Muscle layer of colon (tissue), 2 donors: ENCODE data around the gene CLASP2.
"Not testable (repeated sequence)": the region's sequence is repeated elsewhere in the genome, so short reads cannot be mapped to it uniquely, and the experiment has no call there.

ENCODE experiments used
- H3K27ac ChIP-seq: one replicate; pipeline ENCODE4 v1.7.0; 2013; ENCODE audit warnings: low read depth, mild to moderate bottlenecking, low read length, moderate library complexity
- H3K27me3 ChIP-seq, 2 donors: one replicate each; pipeline ENCODE4 v1.7.0; 2013; ENCODE audit warnings: low read length in 2 of 2, mild to moderate bottlenecking in 2 of 2; ENCODE audit not compliant: insufficient read depth in 2 of 2, control insufficient read depth in 1 of 2
- H3K36me3 ChIP-seq: one replicate; pipeline ENCODE4 v1.7.0; 2013; ENCODE audit warnings: mild to moderate bottlenecking, low read length; ENCODE audit not compliant: insufficient read depth
- H3K4me1 ChIP-seq: one replicate; pipeline ENCODE4 v1.7.0; 2013; ENCODE audit warnings: mild to moderate bottlenecking, low read length; ENCODE audit not compliant: insufficient read depth
- H3K4me3 ChIP-seq, 2 donors: one replicate each; pipeline ENCODE4 v1.7.0; 2013; ENCODE audit warnings: low read length in 2 of 2, low read depth in 1 of 2, mild to moderate bottlenecking in 1 of 2, moderate library complexity in 1 of 2
- H3K9ac ChIP-seq: one replicate; pipeline ENCODE4 v1.7.0; 2013; ENCODE audit warnings: low read length
- H3K9me3 ChIP-seq: one replicate; pipeline ENCODE4 v1.7.0; 2013; ENCODE audit warnings: mild to moderate bottlenecking, low read length
- donor health status: abdominal sarcoma.
- donor health status: Adenocarcinoma of cecum.

Gene CLASP2

DNA sequence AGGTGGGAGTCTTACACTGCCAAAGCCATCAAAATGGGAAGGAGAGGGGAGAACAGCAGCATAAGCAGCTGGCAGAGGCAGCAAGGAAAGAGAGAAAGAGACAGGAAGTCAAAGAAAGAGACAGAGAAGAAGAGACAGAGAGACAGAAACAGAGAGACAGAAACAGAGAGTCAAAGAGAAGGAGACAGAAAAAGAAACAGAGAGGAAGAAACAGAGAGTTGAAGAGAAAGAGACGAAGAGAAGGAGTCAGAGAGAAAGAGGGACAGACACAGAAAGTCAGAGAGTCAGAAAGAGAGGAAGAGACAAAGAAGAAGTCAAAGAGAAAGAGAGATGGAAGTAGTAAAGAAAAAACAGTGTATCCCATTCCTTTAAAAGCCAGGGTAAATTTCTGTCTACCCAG, 266.1 kb downstream of the CLASP2 start:
- H3K9me3 ChIP-seq, H3K27ac ChIP-seq, H3K36me3 ChIP-seq, H3K4me1 ChIP-seq, H3K27me3 ChIP-seq, H3K4me3 ChIP-seq, H3K9ac ChIP-seq: not testable (repeated sequence)

DNA sequence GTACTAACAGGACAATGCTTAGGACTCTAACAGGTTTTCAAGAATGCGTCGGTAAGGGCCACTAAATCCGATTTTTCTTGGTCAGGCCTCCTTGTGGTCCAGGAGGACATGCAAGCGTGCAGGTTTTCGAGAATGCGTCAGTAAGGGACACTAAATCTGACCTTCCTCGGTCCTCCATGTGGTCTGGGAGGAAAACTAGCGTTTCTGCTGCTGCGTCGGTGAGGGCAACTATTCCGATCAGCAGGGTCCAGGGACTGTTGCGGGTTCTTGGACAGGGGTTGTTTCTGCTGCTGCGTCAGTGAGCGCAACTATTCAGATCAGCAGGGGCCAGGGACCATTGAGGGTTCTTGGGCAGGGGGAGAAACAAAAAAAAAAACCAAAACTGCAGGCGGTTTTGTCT, 270.1 kb downstream of the CLASP2 start:
- Histone ChIP-seq H3K9me3 (no peaks in the 10 kb centered on the region), H3K36me3 (no peaks in the 10 kb centered on the region), H3K27ac (no peak overlapping the region), H3K9ac (no peak overlapping the region), H3K27me3 (no peaks in the 10 kb centered on the region), H3K4me1 (no peaks in the 10 kb centered on the region), H3K4me3 (no peak overlapping the region)

DNA sequence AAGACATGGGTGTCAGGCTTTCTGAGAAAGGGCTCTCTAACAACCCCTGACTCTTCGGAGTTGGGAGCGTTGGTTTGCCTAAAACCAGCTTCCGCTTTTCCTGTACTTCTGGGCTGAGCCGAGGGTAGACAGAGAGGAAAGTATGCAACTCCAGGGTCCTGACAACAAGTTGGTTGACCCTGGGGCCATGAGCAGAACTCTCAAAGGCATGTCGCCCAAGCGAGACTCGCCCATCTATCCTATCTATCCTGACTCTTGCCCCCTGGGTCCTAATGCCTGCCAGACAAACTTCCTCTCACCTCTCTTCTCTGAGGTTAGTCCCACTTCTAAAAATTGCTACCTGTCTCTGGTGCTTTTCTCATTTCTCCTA, 270.8 kb downstream of the CLASP2 start:
- H3K27me3 ChIP-seq, H3K9ac ChIP-seq, H3K4me3 ChIP-seq, H3K27ac ChIP-seq, H3K36me3 ChIP-seq, H3K9me3 ChIP-seq, H3K4me1 ChIP-seq: not testable (repeated sequence)
